HG03521 (cell line): Measurements from ENCODE around the gene BTN3A1.
"Not testable (repeated sequence)": the region's sequence is repeated elsewhere in the genome, so short reads cannot be mapped to it uniquely, and the experiment has no call there.

Experiments used
- ATAC-seq: cut with Tn5 transposase; IDR thresholded peaks from one replicate; pipeline ENCODE4 v1.9.1; 2021; ENCODE audit warnings: mild to moderate bottlenecking, moderate library complexity; ENCODE audit not compliant: unreplicated experiment

Gene BTN3A1

DNA sequence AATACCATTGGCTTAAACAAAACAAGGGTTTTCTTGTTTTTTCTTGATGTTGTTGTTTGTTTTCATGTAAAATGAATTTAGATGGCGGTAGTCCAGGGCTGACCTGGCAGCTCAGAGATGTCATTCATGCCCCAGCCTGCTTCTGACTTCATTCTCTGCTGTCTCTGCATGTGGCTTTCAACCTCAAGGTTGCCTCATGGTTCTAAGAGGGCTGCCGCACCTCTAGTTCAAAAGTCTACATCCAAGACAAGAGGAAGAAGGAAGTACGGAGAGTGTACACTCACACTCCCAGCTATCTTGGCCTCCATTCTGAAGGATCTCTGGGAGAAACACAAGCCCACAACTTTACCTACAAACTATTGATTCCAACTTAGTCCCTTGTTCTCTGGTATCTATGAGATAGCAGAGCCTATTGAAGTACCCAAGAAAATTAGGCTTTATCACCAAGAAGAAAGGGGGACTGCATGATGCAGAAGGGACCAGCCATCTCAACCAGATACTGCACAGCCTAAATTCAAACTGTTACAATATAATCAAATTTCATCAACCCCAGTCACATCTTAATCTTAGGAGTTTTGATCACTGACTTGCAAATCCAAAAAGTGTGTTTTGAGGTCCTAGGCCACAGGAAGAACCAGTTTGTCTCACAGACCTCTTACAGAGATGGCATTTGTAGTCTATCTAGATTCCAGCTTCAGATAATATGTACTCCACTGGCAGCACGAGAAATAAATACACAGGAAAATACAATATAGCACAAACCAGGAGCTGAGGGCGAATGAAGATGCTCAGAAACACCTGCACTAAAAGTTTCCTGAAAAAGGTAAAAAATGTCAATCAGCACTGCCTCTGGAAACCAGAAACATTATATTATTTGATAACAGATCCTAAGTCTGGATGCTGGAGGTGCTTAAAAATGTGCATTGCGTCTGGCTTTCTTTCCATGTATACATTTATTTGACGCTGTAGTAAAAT is 37.4 kb downstream of the BTN3A1 start:
- no peak for ATAC-seq

DNA sequence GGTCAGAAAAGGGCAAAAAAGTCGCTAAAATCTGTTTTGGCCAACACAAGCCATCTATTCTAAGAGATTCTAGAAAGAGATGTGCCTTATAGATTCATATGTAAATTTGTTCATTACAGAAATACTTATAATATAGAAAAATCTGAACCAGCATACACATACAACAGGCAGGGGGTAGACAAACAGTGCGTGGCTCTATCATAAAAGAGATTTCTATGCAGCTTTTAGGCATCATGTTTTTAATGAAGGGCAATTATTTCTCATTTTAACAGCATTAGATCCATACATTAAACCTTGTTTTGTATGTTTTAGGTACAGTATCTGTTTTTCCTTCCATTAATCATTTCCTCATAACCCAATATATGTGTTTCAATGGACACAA is 38.9 kb downstream of the BTN3A1 start:
- no peak for ATAC-seq

DNA sequence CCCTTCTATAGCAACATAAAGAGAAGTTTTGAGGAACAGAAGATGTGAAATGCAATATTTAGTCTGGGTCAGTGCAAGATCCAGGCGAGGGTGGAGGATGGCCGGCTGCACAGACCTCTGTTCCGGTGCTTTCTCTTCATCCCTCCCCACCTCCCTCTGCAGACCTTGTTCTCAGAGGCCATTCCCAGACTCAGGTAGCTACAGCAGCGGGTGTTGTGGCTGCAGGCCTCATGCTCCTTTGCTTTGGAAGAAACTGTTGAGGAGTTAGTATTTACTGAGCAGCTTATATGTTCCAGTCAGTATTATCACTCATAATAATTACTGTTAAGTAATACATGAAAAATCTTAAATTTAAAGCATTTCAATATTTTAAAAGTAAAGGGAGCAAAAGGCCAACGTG is 39.9 kb downstream of the BTN3A1 start:
- no peak for ATAC-seq

GRCh38 chr6:26445934-26446667 is 44.0 kb downstream of the BTN3A1 start:
- peak; percentile 61 for ATAC-seq

- ATAC-seq, result no peak
These were observed 45.2 kb downstream of the BTN3A1 start for GRCh38 chr6:26447257-26447656.

DNA sequence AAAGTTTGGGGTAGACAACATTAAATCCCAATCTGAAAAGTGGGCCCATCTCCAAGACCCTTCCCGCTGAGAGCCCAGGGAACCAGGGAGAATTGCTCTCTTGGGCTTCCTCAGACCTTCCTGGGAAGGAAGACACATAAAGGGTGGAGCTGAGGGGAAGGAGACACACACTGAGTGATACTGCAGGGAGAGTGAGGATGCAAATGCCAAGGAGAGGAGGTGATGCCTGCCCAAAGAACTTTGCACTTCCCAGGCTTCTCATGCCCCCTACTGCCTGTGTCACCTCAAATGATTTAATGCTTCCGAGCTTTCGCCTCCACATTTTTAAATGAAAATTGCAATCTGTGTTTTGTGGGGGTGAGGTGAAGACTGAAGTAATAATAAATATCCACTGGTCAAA is 48.2 kb downstream of the BTN3A1 start:
- ATAC-seq, result no peak

- no peak for ATAC-seq
These were observed 50.7 kb downstream of the BTN3A1 start for GRCh38 chr6:26452631-26453235.

DNA sequence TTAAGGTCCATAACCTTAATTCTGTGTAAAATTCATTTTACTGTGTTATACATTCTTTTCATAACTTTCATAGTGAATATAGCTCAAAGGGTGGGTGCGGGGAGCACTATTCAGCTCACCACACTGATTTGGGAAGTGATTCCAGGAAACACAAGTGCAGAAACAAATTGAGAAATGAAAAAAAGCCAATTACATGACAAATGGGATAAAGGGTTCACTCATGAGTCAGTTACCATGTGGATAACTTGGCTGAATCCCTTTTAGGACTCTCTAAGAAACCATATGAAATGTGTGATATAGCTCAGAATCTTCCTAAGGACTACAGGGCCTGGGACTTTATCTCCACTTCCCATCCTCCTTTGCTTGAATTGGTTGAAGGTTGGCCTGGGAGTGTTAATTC is 52.6 kb downstream of the BTN3A1 start:
- no peak for ATAC-seq

GRCh38 chr6:26455357-26455970 is 53.4 kb downstream of the BTN3A1 start:
- ATAC-seq, result no peak

- ATAC-seq, result no peak
These were observed 55.3 kb downstream of the BTN3A1 start for GRCh38 chr6:26457264-26457805.

- peak; percentile 91 for ATAC-seq
These were observed 56.0 kb downstream of the BTN3A1 start, which contains the start of gene BTN2A1 for GRCh38 chr6:26457806-26458688. BTN2A1 (plus strand) TSS chr6:26457955; CDS start chr6:26458637, 682 bp downstream.

GRCh38 chr6:26459023-26459810 is 57.1 kb downstream of the BTN3A1 start:
- no peak for ATAC-seq

DNA sequence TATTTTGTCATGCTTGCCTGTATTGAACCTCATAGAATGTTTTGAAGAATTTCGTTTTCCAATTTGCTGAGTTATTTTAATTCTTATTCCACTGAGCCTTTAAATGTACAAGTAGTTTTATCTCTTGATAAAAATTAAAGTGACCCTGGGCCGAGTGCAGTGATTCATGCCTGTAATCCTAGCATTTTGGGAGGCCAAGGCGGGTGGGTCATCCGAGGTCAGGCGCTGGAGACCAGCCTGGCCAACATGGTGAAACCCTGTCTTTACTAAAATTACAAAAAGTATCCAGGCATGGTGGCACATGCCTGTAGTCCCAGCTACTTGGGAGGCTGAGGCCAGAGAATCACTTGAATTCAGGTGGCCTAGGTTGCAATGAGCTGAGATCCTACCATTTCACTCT is 59.3 kb downstream of the BTN3A1 start:
- ATAC-seq, result not testable (repeated sequence)

DNA sequence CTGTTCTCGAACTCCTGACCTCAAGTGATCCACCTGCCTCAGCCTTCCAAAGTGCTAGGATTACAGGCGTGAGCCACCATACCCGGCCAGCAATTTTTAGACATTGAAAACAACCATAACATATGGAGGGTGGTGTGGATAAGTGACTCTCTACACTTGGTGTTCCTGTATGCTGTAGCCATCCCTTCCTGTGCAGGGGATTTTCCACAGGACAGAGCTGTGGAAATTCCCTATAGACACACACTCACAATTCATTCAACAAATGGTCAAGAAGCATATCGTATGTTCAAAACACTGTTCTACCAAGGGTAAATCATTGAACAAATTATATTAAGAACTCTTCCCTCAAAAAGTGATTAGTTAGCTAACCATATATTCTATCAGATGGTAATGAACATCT is 61.9 kb downstream of the BTN3A1 start:
- no peak for ATAC-seq

DNA sequence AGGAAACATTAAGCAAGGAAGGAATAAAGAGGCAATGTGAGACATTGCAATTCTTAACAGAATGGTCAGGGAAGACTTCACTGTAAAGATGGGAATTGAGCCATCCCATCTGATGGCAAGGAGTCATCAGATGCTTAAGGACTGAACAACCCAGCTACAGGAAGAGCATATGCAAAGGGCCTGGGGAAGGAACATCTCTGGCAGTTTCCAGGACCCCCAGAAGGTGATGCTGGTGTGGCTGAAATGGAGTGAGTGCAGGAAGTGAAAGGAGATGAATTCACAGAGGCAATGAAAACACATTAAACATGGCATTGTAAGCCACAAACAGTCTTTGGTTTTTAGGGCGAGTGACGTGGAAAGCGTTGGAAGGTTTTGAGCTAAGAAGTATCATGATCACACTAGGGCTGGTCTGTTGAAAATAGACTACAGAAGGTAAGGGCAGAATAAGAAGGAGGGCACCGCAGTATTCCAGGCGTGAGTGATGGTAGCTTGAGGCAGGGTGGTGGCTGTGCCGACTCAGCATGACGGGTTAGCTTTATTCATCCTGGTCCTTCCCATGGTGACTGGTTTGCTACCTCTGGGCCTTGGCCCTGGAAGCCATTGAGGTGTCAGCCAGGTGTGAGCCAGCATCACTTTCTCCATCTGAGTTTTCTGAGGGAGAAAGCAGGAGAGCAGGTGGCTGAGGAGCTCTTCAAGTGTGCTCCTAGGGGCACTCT is 62.5 kb downstream of the BTN3A1 start:
- ATAC-seq, result no peak
